SU-DHL-6 (cell line): ENCODE data around the gene SNAP29.

Experiments used
- EZH2phosphoT487 ChIP-seq: fragments of 200-600 bp; sonication (generic), shearing (Covaris generic); conservative IDR thresholded peaks from 2 replicates; pipeline ENCODE4 v1.6.1; 2018; ENCODE audit warnings: mild to moderate bottlenecking, antibody characterized with exemption, low read length, moderate library complexity, mixed read lengths
- TF ChIP-seq, protein P1 (sequence below): fragments of 200-600 bp; sonication (generic); IDR thresholded peaks from one replicate; pipeline ENCODE4 v1.5.1; 2017; ENCODE audit warnings: antibody characterized with exemption, mild to moderate bottlenecking, low read length, moderate library complexity; ENCODE audit not compliant: insufficient read depth, poor library complexity, severe bottlenecking

DNA sequence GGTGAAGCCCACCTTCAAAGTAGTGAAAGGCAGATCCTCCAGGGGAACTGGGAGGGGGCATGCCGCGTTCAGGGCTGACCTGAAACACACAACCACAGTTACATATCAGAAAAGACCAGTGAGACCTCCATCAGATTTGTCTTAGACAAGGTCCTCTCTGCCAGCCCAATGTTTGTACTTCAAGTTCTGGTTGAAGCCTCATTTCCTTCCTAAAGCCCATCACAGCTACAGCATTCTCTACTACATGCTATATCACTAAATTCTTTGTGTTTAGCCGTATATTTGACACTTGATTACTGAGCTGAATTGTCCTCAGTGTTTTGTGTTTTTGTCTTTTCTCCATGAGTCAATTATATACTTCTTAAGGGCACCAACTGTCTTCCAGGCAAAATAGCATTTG, 40.3 kb upstream of the SNAP29 start:
- TF ChIP-seq, protein P1, sequence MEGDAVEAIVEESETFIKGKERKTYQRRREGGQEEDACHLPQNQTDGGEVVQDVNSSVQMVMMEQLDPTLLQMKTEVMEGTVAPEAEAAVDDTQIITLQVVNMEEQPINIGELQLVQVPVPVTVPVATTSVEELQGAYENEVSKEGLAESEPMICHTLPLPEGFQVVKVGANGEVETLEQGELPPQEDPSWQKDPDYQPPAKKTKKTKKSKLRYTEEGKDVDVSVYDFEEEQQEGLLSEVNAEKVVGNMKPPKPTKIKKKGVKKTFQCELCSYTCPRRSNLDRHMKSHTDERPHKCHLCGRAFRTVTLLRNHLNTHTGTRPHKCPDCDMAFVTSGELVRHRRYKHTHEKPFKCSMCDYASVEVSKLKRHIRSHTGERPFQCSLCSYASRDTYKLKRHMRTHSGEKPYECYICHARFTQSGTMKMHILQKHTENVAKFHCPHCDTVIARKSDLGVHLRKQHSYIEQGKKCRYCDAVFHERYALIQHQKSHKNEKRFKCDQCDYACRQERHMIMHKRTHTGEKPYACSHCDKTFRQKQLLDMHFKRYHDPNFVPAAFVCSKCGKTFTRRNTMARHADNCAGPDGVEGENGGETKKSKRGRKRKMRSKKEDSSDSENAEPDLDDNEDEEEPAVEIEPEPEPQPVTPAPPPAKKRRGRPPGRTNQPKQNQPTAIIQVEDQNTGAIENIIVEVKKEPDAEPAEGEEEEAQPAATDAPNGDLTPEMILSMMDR = no peak
- TF ChIP-seq EZH2phosphoT487 = no peak
